Stimulated activated CD8-positive, alpha-beta memory T cell treated with anti-CD3 and anti-CD28 coated beads, Interleukin-7, amount 100 ng/mL, for 24 hours (primary cell): ENCODE data around the gene MRPL51.
A peak's percentile ranks its signal among the peaks of the same experiment; 100 is the strongest.
"Not testable (repeated sequence)": the region's sequence is repeated elsewhere in the genome, so short reads cannot be mapped to it uniquely, and the experiment has no call there.

Experiments used
- DNase-seq: peaks from one replicate; pipeline ENCODE4 v3.0.0-alpha.2; 2020; ENCODE audit warnings: low read depth

MRPL51 gene

GRCh38 chr12:6532051-6532926 is 39.2 kb upstream of the MRPL51 start:
- DNase-seq, result no peak

- DNase-seq, result no peak
Observed at GRCh38 chr12:6530576-6531260, 37.7 kb upstream of the MRPL51 start.

GRCh38 chr12:6529291-6529737 is 36.3 kb upstream of the MRPL51 start:
- no peak for DNase-seq

- no peak for DNase-seq
Observed at GRCh38 chr12:6528539-6529235, 35.6 kb upstream of the MRPL51 start.

GRCh38 chr12:6527711-6528110 is 34.6 kb upstream of the MRPL51 start:
- DNase-seq, result no peak

- no peak for DNase-seq
Observed at GRCh38 chr12:6526766-6527525, 33.9 kb upstream of the MRPL51 start.

GRCh38 chr12:6526201-6526600 is 33.1 kb upstream of the MRPL51 start:
- DNase-seq, result no peak

- DNase-seq, result no peak
Observed at GRCh38 chr12:6524648-6525047, 31.6 kb upstream of the MRPL51 start.

GRCh38 chr12:6523708-6524107 is 30.6 kb upstream of the MRPL51 start:
- no peak for DNase-seq

- no peak for DNase-seq
Observed at GRCh38 chr12:6522193-6522592, 29.1 kb upstream of the MRPL51 start.

GRCh38 chr12:6520186-6520585 is 27.1 kb upstream of the MRPL51 start:
- DNase-seq, result no peak

- DNase-seq, result no peak
Observed at GRCh38 chr12:6508087-6508486, 15.0 kb upstream of the MRPL51 start.

- no peak for DNase-seq
Observed at GRCh38 chr12:6507102-6507998, 14.3 kb upstream of the MRPL51 start.

- DNase-seq, result no peak
Observed at GRCh38 chr12:6500466-6500865, 7.4 kb upstream of the MRPL51 start.

GRCh38 chr12:6497291-6497690 is 4.2 kb upstream of the MRPL51 start:
- not testable (repeated sequence) for DNase-seq

GRCh38 chr12:6494968-6495367 is 1.9 kb upstream of the MRPL51 start:
- DNase-seq, result no peak

GRCh38 chr12:6494258-6494743 is 1.2 kb upstream of the MRPL51 start:
- no peak for DNase-seq

GRCh38 chr12:6493497-6494257 is 615 bp upstream of the MRPL51 start, which contains the start of gene NCAPD2:
TSS of gene NCAPD2 (plus strand) at chr12:6494102. CDS start at chr12:6495099, 997 bp downstream.
- DNase-seq, result peak; percentile 84

GRCh38 chr12:6490673-6491072 is 2.4 kb downstream of the MRPL51 start:
- not testable (repeated sequence) for DNase-seq

GRCh38 chr12:6489449-6489848 is 3.6 kb downstream of the MRPL51 start:
- DNase-seq, result no peak
